Measurements from ENCODE around the gene NOP58.
"Not testable (repeated sequence)": the region's sequence is repeated elsewhere in the genome, so short reads cannot be mapped to it uniquely, and the experiment has no call there.

Gene NOP58

GRCh38 chr2:202307690-202308089 is 42.1 kb downstream of the NOP58 start:
- DNase-seq, result no peak

GRCh38 chr2:202311823-202312388 is 46.3 kb downstream of the NOP58 start:
- DNase-seq, result no peak

GRCh38 chr2:202314116-202314515 is 48.6 kb downstream of the NOP58 start:
- DNase-seq, result no peak

GRCh38 chr2:202317080-202317857 is 51.7 kb downstream of the NOP58 start:
- no peak for DNase-seq

GRCh38 chr2:202320362-202320761 is 54.8 kb downstream of the NOP58 start:
- DNase-seq, result not testable (repeated sequence)

- no peak for DNase-seq
Measured at GRCh38 chr2:202322435-202322834, 56.9 kb downstream of the NOP58 start.

- no peak for DNase-seq
Measured at GRCh38 chr2:202327858-202328257, 62.3 kb downstream of the NOP58 start.

GRCh38 chr2:202335791-202336467 is 70.4 kb downstream of the NOP58 start:
- no peak for DNase-seq

- DNase-seq, result no peak
Measured at GRCh38 chr2:202337151-202337550, 71.6 kb downstream of the NOP58 start.

GRCh38 chr2:202337706-202338346 is 72.3 kb downstream of the NOP58 start:
- DNase-seq, result no peak

- DNase-seq, result no peak
Measured at GRCh38 chr2:202339071-202339870, 73.7 kb downstream of the NOP58 start.

GRCh38 chr2:202344178-202344577 is 78.6 kb downstream of the NOP58 start:
- no peak for DNase-seq

- no peak for DNase-seq
Measured at GRCh38 chr2:202346180-202346579, 80.6 kb downstream of the NOP58 start.

Data from stimulated activated CD4-positive, alpha-beta T cell treated with anti-CD3 and anti-CD28 coated beads, Interleukin-12 subunit alpha, Interleukin-12 subunit beta, amount 100 ng/mL, for 4 hours (primary cell).